Endothelial cell of hepatic sinusoid (primary cell): ENCODE measurements around the gene MAGI1.
"Not testable (repeated sequence)": the region's sequence is repeated elsewhere in the genome, so short reads cannot be mapped to it uniquely, and the experiment has no call there.

Experiments
- in situ Hi-C: cut with HindIII; loops from 2 replicates; pipeline ENCODE4 v1.10.0; 2017; ENCODE audit warnings: low sequenced_read_pairs

Gene MAGI1

GRCh38 chr3:65558826-65559225, 479.9 kb downstream of the MAGI1 start:
- in situ Hi-C loops: no loop called here

- in situ Hi-C loops: no loop called here
Observed at GRCh38 chr3:65557899-65558564, 480.7 kb downstream of the MAGI1 start.

DNA sequence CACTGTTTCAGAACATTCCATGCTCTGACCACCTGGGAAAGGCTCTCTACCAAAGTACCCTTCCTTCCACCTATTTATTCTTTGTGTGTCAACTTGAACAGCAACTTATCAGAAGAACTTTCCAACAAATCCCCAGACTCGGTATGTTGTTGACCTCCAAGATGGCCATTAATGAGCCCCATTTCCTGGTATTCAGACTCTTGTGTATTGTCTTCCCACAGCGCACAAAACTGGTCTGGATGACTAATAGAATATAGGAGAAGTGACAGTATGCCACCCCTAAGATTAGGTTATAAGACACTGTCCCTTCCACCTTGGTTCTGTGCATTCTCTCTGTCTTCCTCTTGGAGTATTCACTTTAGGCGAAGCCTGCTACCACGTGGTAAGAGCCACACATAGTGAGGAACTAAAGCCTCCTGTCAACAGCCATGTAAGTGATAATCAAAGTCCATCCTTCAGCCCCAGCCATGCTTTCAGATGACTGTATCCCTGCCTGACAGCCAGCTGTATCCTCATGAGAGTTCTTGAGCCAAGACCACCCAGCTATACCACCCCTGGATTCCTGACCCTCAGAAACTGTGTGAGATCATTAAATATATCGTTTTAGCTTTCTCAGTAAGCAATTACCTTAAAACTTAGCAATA, 481.7 kb downstream of the MAGI1 start:
- in situ Hi-C loops: no loop called here

DNA sequence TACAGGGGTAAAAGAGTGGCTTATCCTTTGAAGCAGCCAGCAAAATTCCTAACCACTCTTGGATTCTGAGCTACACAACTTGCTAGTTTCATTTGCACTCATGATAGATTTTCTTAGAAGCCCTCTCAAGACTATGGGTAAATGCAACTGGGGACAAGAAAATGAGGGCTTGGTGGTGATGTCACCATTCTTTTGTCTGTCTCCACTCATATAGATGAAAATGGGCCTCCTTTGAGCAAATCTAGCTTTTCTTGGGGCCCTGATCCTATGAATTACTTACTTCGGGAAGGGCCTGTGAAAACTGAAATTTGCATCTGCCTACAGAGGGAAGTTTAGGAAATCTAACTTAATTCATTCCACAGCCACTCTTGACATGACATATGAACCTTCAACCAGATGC, 486.3 kb downstream of the MAGI1 start:
- in situ Hi-C loops: no loop called here

- in situ Hi-C loops: no loop called here
Observed at GRCh38 chr3:65551945-65552344, 486.8 kb downstream of the MAGI1 start.

- in situ Hi-C loops: no loop called here
Observed at GRCh38 chr3:65550137-65550536, 488.6 kb downstream of the MAGI1 start.

DNA sequence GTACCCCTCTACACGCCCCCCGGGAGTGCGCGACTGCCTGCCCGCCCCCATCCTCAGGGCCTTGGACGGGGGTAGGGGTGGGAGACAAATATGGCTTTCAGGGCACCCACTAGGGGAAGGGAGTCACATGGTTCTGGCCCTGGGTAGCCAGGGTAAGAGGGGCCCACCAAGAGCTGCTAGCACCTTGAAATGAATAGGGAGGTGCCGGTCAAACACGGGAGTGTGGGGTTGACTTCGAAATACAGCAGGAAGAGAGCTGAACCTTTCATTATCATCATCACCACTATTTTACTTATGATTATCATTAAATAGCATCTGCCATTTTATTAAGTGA, 489.1 kb downstream of the MAGI1 start:
- in situ Hi-C loops: no loop called here

DNA sequence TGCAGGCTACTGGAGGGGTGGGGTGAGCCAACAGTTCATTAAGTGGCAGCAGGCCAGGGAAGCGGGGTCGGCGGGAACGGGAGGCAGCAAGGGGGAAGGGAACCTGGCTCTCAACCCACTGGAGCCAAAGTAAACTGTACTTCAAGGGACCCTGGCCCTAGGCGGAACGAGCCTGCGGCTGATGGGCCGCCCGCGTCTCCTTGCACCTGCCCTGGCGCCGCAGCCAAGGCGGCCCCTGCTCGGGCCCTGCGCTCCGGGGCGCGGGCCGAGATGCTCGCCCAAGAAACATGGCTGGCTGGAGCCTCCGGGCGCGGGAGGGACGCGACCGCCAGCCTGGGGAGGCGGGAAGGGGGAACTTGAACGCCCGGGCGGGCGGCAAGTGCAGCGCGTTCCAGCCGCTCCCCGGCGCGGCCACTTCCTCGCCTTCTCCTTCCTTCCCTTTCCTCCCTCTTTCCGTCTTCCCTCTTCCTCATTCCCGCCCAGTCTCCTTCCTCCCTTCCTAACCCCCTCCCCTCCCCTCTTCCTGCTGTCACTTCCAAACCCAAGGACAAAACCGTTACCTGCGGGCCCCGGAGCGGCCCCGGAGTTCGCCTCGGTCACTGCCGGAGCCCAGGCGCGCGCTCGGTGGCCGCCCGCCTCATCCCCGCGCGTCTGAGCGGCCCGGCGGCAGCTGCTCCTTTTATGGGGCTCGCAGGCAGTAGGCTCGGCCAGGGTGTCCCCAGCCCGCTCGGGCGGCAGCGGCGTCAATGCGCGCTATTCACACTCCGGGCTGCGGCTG, 489.7 kb downstream of the MAGI1 start:
- in situ Hi-C loops: no loop called here

DNA sequence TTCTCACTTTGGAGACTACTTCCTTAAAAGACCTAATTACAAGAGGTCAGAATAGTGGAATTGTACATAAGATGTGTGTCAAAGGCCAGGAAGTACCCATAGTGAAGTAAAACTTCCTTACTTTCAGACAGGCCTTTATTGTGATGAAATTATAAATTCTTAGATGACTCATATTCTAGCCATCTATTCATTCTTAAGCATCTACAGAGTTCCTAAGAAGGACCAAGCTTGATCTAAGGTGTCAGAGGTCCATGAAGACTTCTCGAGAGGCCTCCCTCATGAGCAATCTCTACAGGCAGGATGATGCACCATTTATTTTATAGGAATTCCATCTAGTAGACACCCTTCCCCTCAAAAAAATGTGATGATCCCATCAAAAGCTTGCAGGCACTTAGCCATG, 493.3 kb downstream of the MAGI1 start:
- in situ Hi-C loops: no loop called here

DNA sequence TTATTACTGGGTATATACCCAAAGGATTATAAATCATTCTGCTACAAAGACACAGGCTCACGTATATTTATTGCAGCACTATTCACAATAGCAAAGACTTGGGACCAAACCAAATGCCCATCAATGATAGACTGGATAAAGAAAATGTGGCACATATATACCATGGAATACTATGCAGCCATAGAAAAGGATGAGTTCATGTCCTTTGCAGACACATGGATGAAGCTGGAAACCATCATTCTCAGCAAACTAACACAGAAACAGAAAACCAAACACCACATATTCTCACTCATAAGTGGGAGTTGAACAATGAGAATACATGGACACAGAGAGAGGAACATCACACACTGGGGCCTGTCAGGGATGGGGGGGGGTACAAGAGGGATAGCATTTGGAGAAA, 495.3 kb downstream of the MAGI1 start:
- in situ Hi-C loops: not testable (repeated sequence)

GRCh38 chr3:65540666-65541065, 498.1 kb downstream of the MAGI1 start:
- in situ Hi-C loops: no loop called here

DNA sequence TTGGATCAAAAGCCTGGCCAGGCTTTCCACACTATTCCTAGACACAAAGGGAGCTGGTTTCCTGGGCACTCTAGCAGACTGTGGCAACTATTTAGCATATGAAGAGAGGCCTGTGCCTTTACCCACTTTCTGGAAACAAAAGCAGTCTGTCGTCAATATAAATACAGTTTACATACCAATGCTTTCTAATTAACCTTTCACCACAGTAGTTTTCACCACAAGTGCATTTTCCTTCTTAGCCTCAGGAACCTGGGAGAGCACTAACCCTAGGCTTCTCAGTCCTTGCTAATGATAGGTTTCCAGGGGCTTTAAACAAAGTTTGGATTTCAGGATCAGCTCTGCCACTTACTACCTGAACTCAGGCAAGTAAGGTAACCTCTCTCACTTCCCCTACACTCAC, 499.1 kb downstream of the MAGI1 start:
- in situ Hi-C loops: no loop called here

GRCh38 chr3:65538101-65538500, 500.6 kb downstream of the MAGI1 start:
- in situ Hi-C loops: no loop called here

DNA sequence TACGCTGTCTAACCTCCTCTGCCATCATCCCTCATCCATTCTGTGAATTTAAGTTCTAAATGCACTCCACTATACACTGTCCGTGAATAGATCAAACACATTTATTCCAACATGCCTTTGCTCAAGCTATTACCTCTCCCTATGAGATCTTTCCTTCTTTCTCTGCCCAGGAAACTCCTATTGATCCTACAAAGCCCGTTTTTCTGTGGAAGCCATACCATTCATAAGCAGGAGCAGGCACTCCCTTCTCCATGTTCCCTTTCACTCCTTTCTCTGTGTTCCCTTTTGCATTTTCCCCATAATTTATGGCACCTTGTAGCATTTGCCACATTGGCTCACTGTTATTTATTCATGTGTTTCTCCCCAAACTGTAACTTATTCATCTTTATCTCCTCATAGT, 501.6 kb downstream of the MAGI1 start:
- in situ Hi-C loops: no loop called here

- in situ Hi-C loops: no loop called here
Observed at GRCh38 chr3:65535260-65535659, 503.5 kb downstream of the MAGI1 start.

DNA sequence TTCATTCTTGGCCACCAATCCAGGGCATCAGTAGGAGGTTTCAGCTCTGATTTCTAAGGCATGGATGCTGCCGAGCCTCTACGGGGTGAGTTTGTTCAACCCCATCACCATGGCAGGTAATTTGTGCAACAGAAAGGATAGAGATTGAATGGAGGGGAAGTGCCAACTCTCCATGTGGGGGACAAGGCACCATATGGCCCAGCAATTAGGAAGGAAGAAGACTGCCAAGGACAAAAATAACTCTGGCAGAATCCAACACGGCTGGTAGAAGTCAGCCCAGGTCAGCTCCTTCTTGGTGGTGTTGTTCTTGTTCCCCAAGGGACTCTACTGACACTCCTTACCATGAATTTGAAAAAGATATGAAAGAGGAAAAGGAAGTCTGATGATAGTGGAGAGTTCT, 503.9 kb downstream of the MAGI1 start:
- in situ Hi-C loops: no loop called here

DNA sequence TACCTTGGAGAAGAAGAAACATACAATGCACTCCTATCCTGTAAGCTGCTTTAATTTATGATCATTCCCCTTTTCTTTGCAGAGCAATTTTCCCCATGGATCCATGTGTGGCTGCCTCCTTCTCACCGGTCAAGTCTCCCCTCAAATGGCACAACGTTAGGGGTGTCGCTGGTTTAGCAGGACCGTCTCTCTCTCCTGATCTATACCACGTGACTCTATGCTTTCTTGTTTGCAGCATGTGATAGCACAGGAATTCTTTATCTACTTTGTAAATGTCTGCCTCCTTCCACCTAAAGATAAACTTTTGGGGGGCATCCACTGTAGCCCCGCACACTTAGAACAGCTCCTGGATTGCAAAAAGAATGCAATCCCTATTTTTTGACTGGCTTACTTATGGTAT, 506.0 kb downstream of the MAGI1 start:
- in situ Hi-C loops: no loop called here

GRCh38 chr3:65532215-65532614, 506.5 kb downstream of the MAGI1 start:
- in situ Hi-C loops: no loop called here

DNA sequence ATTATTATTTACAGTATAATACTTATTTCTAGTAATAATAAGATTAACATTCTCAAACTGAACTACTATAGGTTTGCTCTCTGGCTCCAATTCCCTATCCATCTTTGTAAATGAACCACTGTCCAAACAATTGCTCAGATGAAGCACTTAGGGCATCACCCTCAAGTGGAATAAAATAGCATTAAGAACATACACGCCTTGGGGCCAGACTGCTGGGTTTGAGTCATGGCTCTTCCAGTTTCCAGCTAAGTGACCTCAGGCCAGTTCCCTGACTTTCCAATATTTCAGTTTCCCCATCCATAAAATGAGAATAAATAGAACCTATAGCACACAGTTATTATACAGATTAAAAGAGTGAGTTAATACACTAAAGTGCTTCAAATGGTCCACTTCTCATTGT, 507.2 kb downstream of the MAGI1 start:
- in situ Hi-C loops: no loop called here

GRCh38 chr3:65526656-65527055, 512.1 kb downstream of the MAGI1 start:
- in situ Hi-C loops: no loop called here

GRCh38 chr3:65524584-65524983, 514.1 kb downstream of the MAGI1 start:
- in situ Hi-C loops: no loop called here

GRCh38 chr3:65523878-65524277, 514.8 kb downstream of the MAGI1 start:
- in situ Hi-C loops: no loop called here
